ENCODE measurements around the gene MYLK4.

GRCh38 chr6:2624177-2624576 lies 126.5 kb downstream of the MYLK4 start:
- TF ChIP-seq CTCF (conservative IDR thresholded peaks at IDR 0.05 in 1 of 2, IDR thresholded peaks at IDR 0.05 in 1 of 2; ENCODE audit: low read depth in 1 of 2, low read length in 2 of 2) (no peak), EZH2 (IDR thresholded peaks at IDR 0.05; ENCODE audit: low read length, missing control alignments) (no peak)
